ENCODE measurements around the gene SUPT20HL2. TPM values are rescaled to one million over a fixed set of nuclear protein-coding genes. Genes with fewer than 3 reads are reported as not detected.

SUPT20HL2 gene
- total and polyA plus RNA-seq, 2 donors (not counting 1 experiment from before 2014, with no cell fraction given), result not detected

- Histone ChIP-seq H3K27me3 (replicated peaks in 1 of 4; ENCODE audit: control extremely low read depth in 1 of 4, control insufficient read depth in 3 of 4, insufficient read depth in 4 of 4, low read length in 3 of 4) (no peaks in the 10 kb centered on the region), H2AFZ (ENCODE audit: insufficient read depth, low read depth, low read length, poor library complexity, severe bottlenecking) (no peak overlapping the region), H3K4me3 (ENCODE audit: control extremely low read depth in 1 of 5, extremely low read depth in 1 of 5, insufficient read depth in 1 of 5, low read depth in 2 of 5, low read length in 4 of 5) (no peak overlapping the region), H3K27ac (ENCODE audit: low read length in 2 of 2) (no peak overlapping the region), H4K20me1 (ENCODE audit: control insufficient read depth, insufficient read depth, low read length, poor library complexity, severe bottlenecking) (no peaks in the 10 kb centered on the region), H3K36me3 (replicated peaks in 1 of 2; ENCODE audit: control extremely low read depth in 1 of 2, control insufficient read depth in 1 of 2, extremely low read depth in 1 of 2, insufficient read depth in 2 of 2, low read length in 1 of 2) (no peaks in the 10 kb centered on the region), H3K4me2 (replicated peaks; ENCODE audit: low read depth, low read length, poor library complexity, severe bottlenecking) (no peak overlapping the region), H3K9me3 (ENCODE audit: control extremely low read depth in 1 of 3, control insufficient read depth in 2 of 3, insufficient read depth in 1 of 3, low read length in 2 of 3) (no peaks in the 10 kb centered on the region), H3K79me2 (ENCODE audit: control insufficient read depth, insufficient read depth, low read length) (no peaks in the 10 kb centered on the region), H3K4me1 (ENCODE audit: control insufficient read depth in 2 of 2, insufficient read depth in 2 of 2, low read length in 2 of 2) (peaks cover 4 to 11% of the 10 kb centered on the region in 2 donors), H3K9ac (ENCODE audit: low read length) (no peak overlapping the region)
- POLR2A ChIA-PET, result interaction anchor here (0.6 kb wide), 1 partner anchor 24 kb away, joined by 4 read pairs; no protein-coding TSS in a partner anchor
- Mint-ChIP-seq H3K27ac (no peak overlapping the region), H3K4me3 (no peak overlapping the region), H3K4me1 (peaks cover 9% of the 10 kb centered on the region), H3K27me3 (no peaks in the 10 kb centered on the region), H3K9me3 (ENCODE audit: insufficient read depth) (no peaks in the 10 kb centered on the region)
- ATAC-seq (ENCODE audit: low read depth), result no peak
- 89% methylated on average over 3 of the region's 6 CpGs for WGBS (ENCODE audit: insufficient coverage)
- no peak for TF ChIP-seq EZH2 (IDR thresholded peaks at IDR 0.05; ENCODE audit: borderline replicate concordance, insufficient read depth, low read depth, low read length, poor library complexity, severe bottlenecking)
- TF ChIP-seq CTCF (IDR thresholded peaks at IDR 0.05), result no peak
- intact Hi-C loops (cut with micrococcal nuclease), result no loop called here
- no peak for DNase-seq
- CTCF ChIA-PET, result no interaction called here
These were observed 49.5 kb downstream of the SUPT20HL2 start for GRCh38 chrX:24264383-24264782.

- ATAC-seq (ENCODE audit: low read depth) (no peak), DNase-seq (no peak)
- H3K4me3 ChIP-seq (ENCODE audit: control extremely low read depth in 1 of 5, extremely low read depth in 1 of 5, insufficient read depth in 1 of 5, low read depth in 2 of 5, low read length in 4 of 5), result no peak overlapping the region
- Mint-ChIP-seq H3K27ac (no peak overlapping the region), H3K4me1 (peaks cover 9% of the 10 kb centered on the region), H3K27me3 (no peaks in the 10 kb centered on the region), H3K9me3 (ENCODE audit: insufficient read depth) (no peaks in the 10 kb centered on the region), H3K4me3 (no peak overlapping the region)
- no peaks in the 10 kb centered on the region for H3K79me2 ChIP-seq (ENCODE audit: control insufficient read depth, insufficient read depth, low read length)
- H3K27me3 ChIP-seq (replicated peaks in 1 of 4; ENCODE audit: control extremely low read depth in 1 of 4, control insufficient read depth in 3 of 4, insufficient read depth in 4 of 4, low read length in 3 of 4), result no peaks in the 10 kb centered on the region
- no peak overlapping the region for H3K27ac ChIP-seq (ENCODE audit: low read length in 2 of 2)
- TF ChIP-seq EZH2 (IDR thresholded peaks at IDR 0.05; ENCODE audit: borderline replicate concordance, insufficient read depth, low read depth, low read length, poor library complexity, severe bottlenecking) (no peak), CTCF (IDR thresholded peaks at IDR 0.05) (no peak)
- no peak overlapping the region for H3K4me2 ChIP-seq (replicated peaks; ENCODE audit: low read depth, low read length, poor library complexity, severe bottlenecking)
- ChIA-PET POLR2A (no interaction called here), CTCF (no interaction called here)
- 100% methylated on average over 1 of the region's 3 CpGs for WGBS (ENCODE audit: insufficient coverage)
- peaks cover 4 to 11% of the 10 kb centered on the region in 2 donors for H3K4me1 ChIP-seq (ENCODE audit: control insufficient read depth in 2 of 2, insufficient read depth in 2 of 2, low read length in 2 of 2)
- H3K9ac ChIP-seq (ENCODE audit: low read length), result no peak overlapping the region
- H4K20me1 ChIP-seq (ENCODE audit: control insufficient read depth, insufficient read depth, low read length, poor library complexity, severe bottlenecking), result no peaks in the 10 kb centered on the region
- H3K9me3 ChIP-seq (ENCODE audit: control extremely low read depth in 1 of 3, control insufficient read depth in 2 of 3, insufficient read depth in 1 of 3, low read length in 2 of 3), result no peaks in the 10 kb centered on the region
- H2AFZ ChIP-seq (ENCODE audit: insufficient read depth, low read depth, low read length, poor library complexity, severe bottlenecking), result no peak overlapping the region
- intact Hi-C loops (cut with micrococcal nuclease), result no loop called here
- H3K36me3 ChIP-seq (replicated peaks in 1 of 2; ENCODE audit: control extremely low read depth in 1 of 2, control insufficient read depth in 1 of 2, extremely low read depth in 1 of 2, insufficient read depth in 2 of 2, low read length in 1 of 2), result no peaks in the 10 kb centered on the region
These were observed 51.6 kb downstream of the SUPT20HL2 start for GRCh38 chrX:24262309-24262708.

Other genes starting within 250 kb of the SUPT20HL2 start
- gene ZFX, start 164.3 kb downstream of the SUPT20HL2 start, total RNA-seq, result 81.8 and 85.7 TPM in 2 replicates
- 31.3 and 74.6 TPM in 2 replicates for gene ZFX, start 164.3 kb downstream of the SUPT20HL2 start, polyA plus RNA-seq
- gene SUPT20HL1, start 46.6 kb upstream of the SUPT20HL2 start, total RNA-seq, result not detected in 2 replicates
- not detected in 2 replicates for gene SUPT20HL1, start 46.6 kb upstream of the SUPT20HL2 start, polyA plus RNA-seq
- 18.3 and 21.6 TPM in 2 replicates for gene PDK3, start 151.2 kb upstream of the SUPT20HL2 start, total RNA-seq
- 5.3 and 5.5 TPM in 2 replicates for gene PDK3, start 151.2 kb upstream of the SUPT20HL2 start, polyA plus RNA-seq